GM23338 (cell line): ENCODE measurements around the gene GRM2. TPM values are rescaled to one million over a fixed set of nuclear protein-coding genes. Genes with fewer than 3 reads are reported as not detected.

Source experiments
- ATAC-seq: fragments of 200-7000 bp; cut with Tn5 transposase; 3 replicates; pipeline ENCODE4 v1.9.1; 2020
- DNase-seq: peaks from one replicate; pipeline ENCODE4 v3.0.0-alpha.2; 2015; ENCODE audit warnings: low spot score
- H2AFZ ChIP-seq: fragments of 200-600 bp; sonication (generic); 2 replicates; pipeline ENCODE4 v1.8.0; 2016; ENCODE audit warnings: antibody characterized with exemption, mild to moderate bottlenecking, moderate library complexity
- H3F3A ChIP-seq: fragments of 200-600 bp; sonication (generic); replicated peaks from 2 replicates; pipeline ENCODE4 v1.8.0; 2017; ENCODE audit warnings: antibody characterized with exemption, mixed run types, low read depth
- H3K27ac ChIP-seq: fragments of 200-600 bp; sonication (generic); 2 replicates; pipeline ENCODE4 v1.6.1; 2016; ENCODE audit warnings: low read depth
- H3K27me3 ChIP-seq: fragments of 200-600 bp; sonication (generic); 2 replicates; pipeline ENCODE4 v1.8.0; 2016; ENCODE audit warnings: mild to moderate bottlenecking, mixed run types, moderate library complexity; ENCODE audit not compliant: insufficient read depth
- H3K36me3 ChIP-seq: fragments of 200-600 bp; sonication (generic); 2 replicates; pipeline ENCODE4 v1.8.0; 2016; ENCODE audit warnings: mild to moderate bottlenecking; ENCODE audit not compliant: insufficient read depth
- H3K4me1 ChIP-seq: fragments of 200-600 bp; sonication (generic); 2 replicates; pipeline ENCODE4 v1.8.0; 2016; ENCODE audit warnings: mild to moderate bottlenecking, moderate library complexity; ENCODE audit not compliant: insufficient read depth
- H3K4me2 ChIP-seq: fragments of 200-600 bp; sonication (generic); 2 replicates; pipeline ENCODE4 v1.7.1; 2017; ENCODE audit warnings: mixed run types
- H3K4me3 ChIP-seq: fragments of 200-600 bp; sonication (generic); 2 replicates; pipeline ENCODE4 v1.6.1; 2016; ENCODE audit warnings: mixed run types
- H3K79me2 ChIP-seq: fragments of 200-600 bp; sonication (generic); replicated peaks from 2 replicates; pipeline ENCODE4 v1.8.0; 2017; ENCODE audit warnings: mild to moderate bottlenecking; ENCODE audit not compliant: insufficient read depth
- H3K9me2 ChIP-seq: fragments of 200-600 bp; sonication (generic); 2 replicates; pipeline ENCODE4 v1.8.0; 2017; ENCODE audit not compliant: insufficient read depth
- H4K20me1 ChIP-seq: fragments of 200-600 bp; sonication (generic); replicated peaks from 2 replicates; pipeline ENCODE4 v1.8.0; 2017; ENCODE audit warnings: mild to moderate bottlenecking; ENCODE audit not compliant: insufficient read depth
- H3K27ac Mint-ChIP-seq: 2 replicates; pipeline ENCODE4 v1.8.0; 2020; ENCODE audit warnings: inconsistent platforms, mild to moderate bottlenecking, moderate library complexity, mixed read lengths
- H3K27me3 Mint-ChIP-seq: 3 replicates; pipeline ENCODE4 v1.8.0; 2022; ENCODE audit warnings: low read depth, mild to moderate bottlenecking, moderate library complexity, mixed read lengths, inconsistent platforms; ENCODE audit not compliant: insufficient read depth, poor library complexity
- H3K36me3 Mint-ChIP-seq: 3 replicates; pipeline ENCODE4 v1.8.0; 2021; ENCODE audit warnings: low read depth, mild to moderate bottlenecking, inconsistent platforms, moderate library complexity, mixed read lengths
- H3K4me1 Mint-ChIP-seq: 3 replicates; pipeline ENCODE4 v1.8.0; 2020; ENCODE audit warnings: mild to moderate bottlenecking, inconsistent platforms, mixed read lengths
- H3K4me3 Mint-ChIP-seq: 3 replicates; pipeline ENCODE4 v1.8.0; 2021; ENCODE audit warnings: moderate library complexity, mild to moderate bottlenecking, inconsistent platforms, mixed read lengths
- H3K9me3 Mint-ChIP-seq: 3 replicates; pipeline ENCODE4 v1.8.0; 2020; ENCODE audit warnings: moderate library complexity, mild to moderate bottlenecking, inconsistent platforms, mixed read lengths
- CREB1 ChIP-seq: fragments of 250-450 bp; sonication (Bioruptor Pico); IDR thresholded peaks from 2 replicates; pipeline ENCODE4 v1.5.0; 2020; ENCODE audit warnings: low read depth, mild to moderate bottlenecking, moderate library complexity
- CTCF ChIP-seq, 2 experiments: fragments of 200-600 bp in 1 of 2; sonication (generic) in 1 of 2; conservative IDR thresholded peaks; 2 replicates each; pipeline versions ENCODE4 v1.5.1 to v1.6.1; 2016 to 2017; ENCODE audit warnings: antibody characterized with exemption in 2 of 2, low read depth in 2 of 2, mild to moderate bottlenecking in 2 of 2, moderate library complexity in 1 of 2
- ETS1 ChIP-seq: IDR thresholded peaks from 2 replicates; pipeline ENCODE4 v1.6.1; 2016; ENCODE audit warnings: antibody characterized with exemption
- EZH2 ChIP-seq: fragments of 200-600 bp; sonication (generic); IDR thresholded peaks from one replicate; pipeline ENCODE4 v1.8.0; 2017; ENCODE audit warnings: antibody characterized with exemption, mild to moderate bottlenecking, low read depth; ENCODE audit not compliant: unreplicated experiment
- EZH2phosphoT487 ChIP-seq: fragments of 200-600 bp; sonication (generic); IDR thresholded peaks from one replicate; pipeline ENCODE4 v1.8.1; 2018; ENCODE audit warnings: antibody characterized with exemption; ENCODE audit not compliant: unreplicated experiment
- JUNB ChIP-seq: IDR thresholded peaks from one replicate; pipeline ENCODE4 v1.6.1; 2016; ENCODE audit warnings: antibody characterized with exemption; ENCODE audit not compliant: unreplicated experiment
- NANOG ChIP-seq: IDR thresholded peaks from 2 replicates; pipeline ENCODE4 v1.6.1; 2016; ENCODE audit warnings: antibody characterized with exemption, borderline replicate concordance
- POLR2AphosphoS5 ChIP-seq: IDR thresholded peaks from 2 replicates; pipeline ENCODE4 v1.6.1; 2016; ENCODE audit warnings: antibody characterized with exemption, low read depth
- STAT1 ChIP-seq: IDR thresholded peaks from one replicate; pipeline ENCODE4 v1.6.1; 2016; ENCODE audit warnings: antibody characterized with exemption; ENCODE audit not compliant: unreplicated experiment
- ZNF114 ChIP-seq: fragments of 250-450 bp; sonication (Bioruptor Pico); IDR thresholded peaks from 2 replicates; pipeline ENCODE4 v1.5.0; 2020; ENCODE audit warnings: mild to moderate bottlenecking, moderate library complexity
- ZNF331 ChIP-seq: fragments of 250-450 bp; sonication (Bioruptor Pico); IDR thresholded peaks from 2 replicates; pipeline ENCODE4 v1.5.0; 2020; ENCODE audit warnings: low read depth, mild to moderate bottlenecking, moderate library complexity
- ZNF462 ChIP-seq: fragments of 250-450 bp; sonication (Bioruptor Pico); IDR thresholded peaks from 2 replicates; pipeline ENCODE4 v1.5.0; 2020; ENCODE audit warnings: mild to moderate bottlenecking, moderate library complexity
- polyA plus RNA-seq: library from polyadenylated mRNA; unstranded; fragments of >200 nt; fragmentation: Nextera tagmentation; extraction: Ambion mirVana; gene quantifications from 2 replicates; pipeline ENCODE4 v1.2.1, GENCODE V29; 2016
- total RNA-seq: library from RNA; depleted of rRNA; stranded (reverse); fragments of >200 nt; shearing (Covaris generic); gene quantifications from 2 replicates; pipeline ENCODE4 v1.2.3, GENCODE V29; 2014
- TF ChIP-seq, protein P1 (sequence below): IDR thresholded peaks from one replicate; pipeline ENCODE4 v1.6.1; 2018; ENCODE audit warnings: antibody characterized with exemption; ENCODE audit not compliant: unreplicated experiment

The GRM2 gene
- total and polyA plus RNA-seq, 2 experiments from 2014 or later, result 2.1 to 5.1 TPM

DNA sequence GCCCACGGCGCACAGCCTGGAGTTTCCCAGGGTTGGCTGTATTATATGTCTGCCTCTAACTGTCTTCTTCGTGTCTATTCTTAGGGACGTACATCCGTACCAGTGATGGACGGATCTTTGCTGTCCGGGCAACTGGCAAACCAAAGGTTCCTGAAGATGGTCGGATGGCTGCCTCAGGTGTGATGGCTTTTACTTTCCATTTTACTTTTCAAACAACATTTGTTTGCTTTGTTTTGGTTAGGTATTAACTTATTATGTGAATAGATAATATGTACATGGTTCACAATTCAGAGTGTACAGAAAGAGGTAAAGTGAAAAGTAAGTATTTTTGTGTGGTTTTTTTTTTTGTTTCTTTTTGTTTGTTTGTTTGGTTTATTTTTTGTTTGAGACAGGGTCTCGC, 46.9 kb upstream of the GRM2 start:
- TF ChIP-seq ETS1, result no peak
- no peak for TF ChIP-seq POLR2AphosphoS5
- TF ChIP-seq, protein P1, sequence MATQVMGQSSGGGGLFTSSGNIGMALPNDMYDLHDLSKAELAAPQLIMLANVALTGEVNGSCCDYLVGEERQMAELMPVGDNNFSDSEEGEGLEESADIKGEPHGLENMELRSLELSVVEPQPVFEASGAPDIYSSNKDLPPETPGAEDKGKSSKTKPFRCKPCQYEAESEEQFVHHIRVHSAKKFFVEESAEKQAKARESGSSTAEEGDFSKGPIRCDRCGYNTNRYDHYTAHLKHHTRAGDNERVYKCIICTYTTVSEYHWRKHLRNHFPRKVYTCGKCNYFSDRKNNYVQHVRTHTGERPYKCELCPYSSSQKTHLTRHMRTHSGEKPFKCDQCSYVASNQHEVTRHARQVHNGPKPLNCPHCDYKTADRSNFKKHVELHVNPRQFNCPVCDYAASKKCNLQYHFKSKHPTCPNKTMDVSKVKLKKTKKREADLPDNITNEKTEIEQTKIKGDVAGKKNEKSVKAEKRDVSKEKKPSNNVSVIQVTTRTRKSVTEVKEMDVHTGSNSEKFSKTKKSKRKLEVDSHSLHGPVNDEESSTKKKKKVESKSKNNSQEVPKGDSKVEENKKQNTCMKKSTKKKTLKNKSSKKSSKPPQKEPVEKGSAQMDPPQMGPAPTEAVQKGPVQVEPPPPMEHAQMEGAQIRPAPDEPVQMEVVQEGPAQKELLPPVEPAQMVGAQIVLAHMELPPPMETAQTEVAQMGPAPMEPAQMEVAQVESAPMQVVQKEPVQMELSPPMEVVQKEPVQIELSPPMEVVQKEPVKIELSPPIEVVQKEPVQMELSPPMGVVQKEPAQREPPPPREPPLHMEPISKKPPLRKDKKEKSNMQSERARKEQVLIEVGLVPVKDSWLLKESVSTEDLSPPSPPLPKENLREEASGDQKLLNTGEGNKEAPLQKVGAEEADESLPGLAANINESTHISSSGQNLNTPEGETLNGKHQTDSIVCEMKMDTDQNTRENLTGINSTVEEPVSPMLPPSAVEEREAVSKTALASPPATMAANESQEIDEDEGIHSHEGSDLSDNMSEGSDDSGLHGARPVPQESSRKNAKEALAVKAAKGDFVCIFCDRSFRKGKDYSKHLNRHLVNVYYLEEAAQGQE, result no peak
- no peak for TF ChIP-seq NANOG
- no peak for TF ChIP-seq STAT1
- no peak for TF ChIP-seq ZNF331 (CRISPR knock-in tag)
- TF ChIP-seq JUNB, result no peak
- no peak for TF ChIP-seq EZH2phosphoT487
- TF ChIP-seq CTCF (conservative IDR thresholded peaks at IDR 0.05; ENCODE audit: low read depth in 2 of 2), result no peak
- no peak for TF ChIP-seq CREB1
- TF ChIP-seq EZH2, result no peak
- TF ChIP-seq ZNF114 (CRISPR knock-in tag), result no peak
- no peak for TF ChIP-seq ZNF462 (CRISPR knock-in tag)
- ATAC-seq, result no peak
- Mint-ChIP-seq H3K4me3 (no peak overlapping the region), H3K27me3 (peaks cover 1% of the 10 kb centered on the region), H3K36me3 (peaks cover 69% of the 10 kb centered on the region), H3K4me1 (no peaks in the 10 kb centered on the region), H3K9me3 (no peaks in the 10 kb centered on the region), H3K27ac (no peak overlapping the region)
- Histone ChIP-seq H3K27me3 (no peaks in the 10 kb centered on the region), H3K9me2 (no peaks in the 10 kb centered on the region), H3K4me2 (no peak overlapping the region), H3K4me1 (no peaks in the 10 kb centered on the region), H3F3A (no peaks in the 10 kb centered on the region), H3K79me2 (no peaks in the 10 kb centered on the region), H4K20me1 (no peaks in the 10 kb centered on the region; the same call in 1 of the 2 replicates), H3K27ac (no peak overlapping the region), H3K4me3 (no peak overlapping the region), H2AFZ (no peak overlapping the region), H3K36me3 (peaks cover 24% of the 10 kb centered on the region)
- DNase-seq, result no peak
